Lung (tissue), 12 donors: ENCODE results near the gene FRMD4A. TPM values are rescaled to one million over a fixed set of nuclear protein-coding genes. Genes with fewer than 3 reads are reported as not detected.

Experiments used
- ATAC-seq: fragments of 200-7000 bp; cut with Tn5 transposase; one replicate; pipeline ENCODE4 v1.9.1; 2020; ENCODE audit warnings: moderate number of reproducible peaks; ENCODE audit not compliant: insufficient read depth, low FRiP score
- DNase-seq, 3 donors: peaks; one replicate each; pipeline ENCODE4 v3.0.0-alpha.2; 2013 to 2017
- H3K27ac ChIP-seq, 2 donors: one replicate each; pipeline ENCODE4 v1.5.1; 2013; ENCODE audit warnings: mild to moderate bottlenecking in 2 of 2, moderate library complexity in 2 of 2, control low read depth in 1 of 2, inconsistent platforms in 1 of 2, low read depth in 1 of 2, low read length in 1 of 2
- H3K27me3 ChIP-seq, 3 donors: one replicate each; pipeline ENCODE4 v1.5.1; 2013; ENCODE audit warnings: low read length in 2 of 3; ENCODE audit not compliant: control insufficient read depth in 3 of 3, insufficient read depth in 3 of 3
- H3K36me3 ChIP-seq, 4 donors: one replicate each; pipeline ENCODE4 v1.5.1; 2013; ENCODE audit warnings: low read length in 4 of 4, mild to moderate bottlenecking in 1 of 4, moderate library complexity in 1 of 4; ENCODE audit not compliant: control insufficient read depth in 4 of 4, insufficient read depth in 4 of 4
- H3K4me1 ChIP-seq, 5 donors: one replicate each; pipeline ENCODE4 v1.5.1; 2013; ENCODE audit warnings: low read length in 5 of 5, mild to moderate bottlenecking in 2 of 5, moderate library complexity in 1 of 5; ENCODE audit not compliant: control insufficient read depth in 5 of 5, insufficient read depth in 5 of 5
- H3K4me3 ChIP-seq: one replicate; pipeline ENCODE4 v1.5.1; 2013; ENCODE audit warnings: mild to moderate bottlenecking, control low read depth, moderate library complexity
- H3K9ac ChIP-seq, 2 donors: one replicate each; pipeline ENCODE4 v1.5.1; 2013; ENCODE audit warnings: low read length in 2 of 2, control low read depth in 1 of 2; ENCODE audit not compliant: insufficient read depth in 1 of 2
- H3K9me3 ChIP-seq, 4 donors: one replicate each; pipeline ENCODE4 v1.5.1; 2013; ENCODE audit warnings: low read length in 3 of 4, mild to moderate bottlenecking in 1 of 4, moderate library complexity in 1 of 4; ENCODE audit not compliant: control insufficient read depth in 4 of 4, insufficient read depth in 3 of 4
- WGBS, 2 donors: extraction: QIAGEN DNeasy Blood & Tissue Kit; methylation state at CpG; one replicate each; pipeline ENCODE4 v1.1.7; 2013; 5-methylcytosine and 5-hydroxymethylcytosine counted together
- polyA plus RNA-seq, 2 donors: library from polyadenylated mRNA; stranded (reverse); fragments of 200-250 nt; gene quantifications; one replicate each; pipeline ENCODE4 v1.2.1, GENCODE V29; 2013
- total RNA-seq, 2 donors: library from RNA; depleted of rRNA in 1 of 2; stranded (reverse); fragments of >200 nt in 1 of 2; gene quantifications; one replicate each; pipeline ENCODE4 v1.2.1, GENCODE V29; 2014 to 2021
- TF ChIP-seq, protein P1 (sequence below): IDR thresholded peaks from 2 replicates; pipeline ENCODE4 v1.5.1; 2012; ENCODE audit warnings: mild to moderate bottlenecking; ENCODE audit errors: control extremely low read depth, extremely low read depth
- donor health status: control.
- donor health status: control.
- donor health status: Bipolar disorder and iron deficiency.
- donor health status: healthy.
- donor health status: DM: yes; HTN: yes; CAD: no.

FRMD4A gene
- total and polyA plus RNA-seq, 4 donors, result 12.0 to 64.5 (median 29.3) TPM

DNA sequence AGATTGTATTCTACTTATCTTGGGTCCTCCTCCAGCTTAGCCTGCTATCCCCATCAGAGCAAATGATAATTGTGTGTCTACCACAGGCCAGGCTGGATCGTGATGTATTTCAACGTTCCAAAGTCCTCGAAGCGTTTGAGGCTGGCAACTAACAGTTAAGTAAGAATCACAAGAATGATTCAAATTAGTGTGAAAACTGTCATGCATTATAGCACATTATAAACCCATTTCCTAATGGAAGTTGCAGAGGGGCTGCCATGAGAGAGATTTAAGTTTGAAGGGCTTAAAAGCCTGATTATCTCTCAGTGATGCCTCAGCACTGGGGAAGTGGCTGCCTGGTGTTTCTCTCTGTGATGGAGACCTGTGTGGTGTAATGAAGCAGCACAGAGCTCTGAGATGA, 119.1 kb downstream of the FRMD4A start:
- DNase-seq (no peak), ATAC-seq (no peak)
- TF ChIP-seq, protein P1, sequence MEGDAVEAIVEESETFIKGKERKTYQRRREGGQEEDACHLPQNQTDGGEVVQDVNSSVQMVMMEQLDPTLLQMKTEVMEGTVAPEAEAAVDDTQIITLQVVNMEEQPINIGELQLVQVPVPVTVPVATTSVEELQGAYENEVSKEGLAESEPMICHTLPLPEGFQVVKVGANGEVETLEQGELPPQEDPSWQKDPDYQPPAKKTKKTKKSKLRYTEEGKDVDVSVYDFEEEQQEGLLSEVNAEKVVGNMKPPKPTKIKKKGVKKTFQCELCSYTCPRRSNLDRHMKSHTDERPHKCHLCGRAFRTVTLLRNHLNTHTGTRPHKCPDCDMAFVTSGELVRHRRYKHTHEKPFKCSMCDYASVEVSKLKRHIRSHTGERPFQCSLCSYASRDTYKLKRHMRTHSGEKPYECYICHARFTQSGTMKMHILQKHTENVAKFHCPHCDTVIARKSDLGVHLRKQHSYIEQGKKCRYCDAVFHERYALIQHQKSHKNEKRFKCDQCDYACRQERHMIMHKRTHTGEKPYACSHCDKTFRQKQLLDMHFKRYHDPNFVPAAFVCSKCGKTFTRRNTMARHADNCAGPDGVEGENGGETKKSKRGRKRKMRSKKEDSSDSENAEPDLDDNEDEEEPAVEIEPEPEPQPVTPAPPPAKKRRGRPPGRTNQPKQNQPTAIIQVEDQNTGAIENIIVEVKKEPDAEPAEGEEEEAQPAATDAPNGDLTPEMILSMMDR, result no peak
- no peaks in the 10 kb centered on the region for H3K36me3 ChIP-seq
- no peak overlapping the region for H3K9ac ChIP-seq
- no peak overlapping the region for H3K4me3 ChIP-seq
- peaks cover 0 to 12% (median 0%) of the 10 kb centered on the region in 3 donors for H3K27me3 ChIP-seq
- WGBS, 2 donors, result 73 to 83% methylated on average over 4 of the region's 4 CpGs
- H3K27ac ChIP-seq, result no peak overlapping the region
- no peaks in the 10 kb centered on the region for H3K4me1 ChIP-seq
- H3K9me3 ChIP-seq, result peaks cover 0 to 1% (median 0%) of the 10 kb centered on the region in 4 donors

DNA sequence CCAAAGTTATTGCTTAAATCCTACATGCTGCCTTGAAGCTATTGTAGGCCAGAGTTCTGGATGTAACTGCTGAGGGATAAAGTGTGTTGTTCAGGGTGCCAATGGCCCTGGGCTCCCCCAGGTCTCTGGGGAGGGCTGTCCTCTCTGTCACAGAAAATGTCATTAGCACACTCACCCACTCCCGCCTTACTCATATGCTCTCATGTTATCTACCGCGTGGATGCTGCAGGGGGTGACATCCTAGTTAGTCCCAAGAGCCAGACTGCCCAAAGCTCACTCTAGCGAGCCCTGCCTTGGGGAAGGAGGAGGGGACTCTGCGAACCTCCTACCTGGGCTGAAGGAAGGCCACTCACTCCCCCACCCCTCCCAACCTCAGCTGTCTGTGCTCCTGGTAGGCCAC, 122.5 kb downstream of the FRMD4A start:
- Histone ChIP-seq H3K36me3 (no peaks in the 10 kb centered on the region), H3K27me3 (peaks cover 0 to 12% (median 0%) of the 10 kb centered on the region in 3 donors), H3K9me3 (no peaks in the 10 kb centered on the region), H3K27ac (no peak overlapping the region), H3K4me1 (no peaks in the 10 kb centered on the region), H3K4me3 (no peak overlapping the region), H3K9ac (no peak overlapping the region)
- 95 to 96% methylated on average over 5 of the region's 5 CpGs for whole genome bisulfite sequencing, 2 donors
- TF ChIP-seq, protein P1, result no peak
- no peak for ATAC-seq
- no peak for DNase-seq

DNA sequence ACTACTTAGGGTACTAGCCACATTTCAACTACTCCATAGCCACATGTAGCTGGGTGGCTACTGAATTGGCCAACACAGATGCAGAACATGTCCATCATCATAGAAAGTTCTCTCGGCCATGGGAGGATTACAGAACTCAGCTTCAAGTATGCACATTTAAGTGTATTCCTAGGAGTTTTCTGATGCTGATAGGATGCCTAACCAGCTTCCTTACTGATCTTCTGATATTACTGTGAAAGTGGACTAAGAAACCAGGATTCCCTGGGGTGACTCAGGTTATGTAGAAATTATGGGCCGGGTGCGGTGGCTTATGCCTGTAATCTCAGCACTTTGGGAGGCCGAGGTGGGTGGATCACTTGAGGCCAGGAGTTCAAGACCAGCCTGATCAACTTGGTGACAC, 125.5 kb downstream of the FRMD4A start:
- no peak for ATAC-seq
- no peak overlapping the region for H3K9ac ChIP-seq
- no peaks in the 10 kb centered on the region for H3K9me3 ChIP-seq
- H3K4me3 ChIP-seq, result no peak overlapping the region
- H3K27ac ChIP-seq, result no peak overlapping the region
- peaks cover 0 to 2% (median 0%) of the 10 kb centered on the region in 3 donors for H3K27me3 ChIP-seq
- peaks cover 0 to 4% (median 0%) of the 10 kb centered on the region in 5 donors for H3K4me1 ChIP-seq
- WGBS, 2 donors, result 95 to 96% methylated on average over 4 of the region's 4 CpGs
- H3K36me3 ChIP-seq, result no peaks in the 10 kb centered on the region
- TF ChIP-seq, protein P1, result no peak
- no peak for DNase-seq
